Endothelial cell of umbilical vein (primary cell): ENCODE results near the gene TMIE.

Experiments used
- CTCF ChIP-seq, 2 donors: IDR thresholded peaks; 1 replicate in 1 of 2; 2 replicates in 1 of 2; pipeline ENCODE4 v1.5.1; 2011; ENCODE audit warnings: low read length in 2 of 2, mild to moderate bottlenecking in 2 of 2, moderate library complexity in 2 of 2, control low read depth in 1 of 2, inconsistent platforms in 1 of 2, low read depth in 1 of 2; ENCODE audit not compliant: insufficient read depth in 1 of 2; ENCODE audit errors: extremely low read depth in 1 of 2
- EZH2 ChIP-seq: IDR thresholded peaks from 2 replicates; pipeline ENCODE4 v1.6.1; 2012; ENCODE audit warnings: borderline replicate concordance, low read depth, mild to moderate bottlenecking, moderate library complexity, low read length, inconsistent platforms; ENCODE audit not compliant: severe bottlenecking
- FOS ChIP-seq: IDR thresholded peaks from 2 replicates; pipeline ENCODE4 v1.6.1; 2011; ENCODE audit warnings: mild to moderate bottlenecking, low read length, moderate library complexity, borderline replicate concordance; ENCODE audit not compliant: insufficient read depth
- GATA2 ChIP-seq: IDR thresholded peaks from 2 replicates; pipeline ENCODE4 v1.7.0; 2011; ENCODE audit warnings: low read depth, mild to moderate bottlenecking, moderate library complexity, mixed read lengths, low read length; ENCODE audit not compliant: insufficient read length, insufficient read depth
- JUN ChIP-seq: IDR thresholded peaks from 2 replicates; pipeline ENCODE4 v1.6.1; 2011; ENCODE audit warnings: borderline replicate concordance, low read depth; ENCODE audit not compliant: insufficient read length, insufficient read depth
- MAX ChIP-seq: IDR thresholded peaks from 2 replicates; pipeline ENCODE4 v1.6.1; 2011; ENCODE audit not compliant: insufficient read depth, insufficient read length
- MYC ChIP-seq: IDR thresholded peaks from one replicate; pipeline ENCODE4 v1.6.1; 2011; ENCODE audit warnings: mild to moderate bottlenecking, low read depth, low read length
- POLR2A ChIP-seq: IDR thresholded peaks from 2 replicates; pipeline ENCODE4 v1.6.1; 2012; ENCODE audit warnings: low read depth, mild to moderate bottlenecking, control low read depth, low read length
- POLR2AphosphoS5 ChIP-seq: IDR thresholded peaks from 2 replicates; pipeline ENCODE4 v1.6.1; 2012; ENCODE audit warnings: low read depth, mild to moderate bottlenecking, control low read depth, low read length, moderate library complexity; ENCODE audit not compliant: insufficient read depth

- TF ChIP-seq MAX (no peak), CTCF (IDR thresholded peaks at IDR 0.05; ENCODE audit: extremely low read depth in 1 of 2, insufficient read depth in 1 of 2, low read depth in 1 of 2, low read length in 2 of 2) (no peak), POLR2AphosphoS5 (no peak), MYC (no peak), JUN (no peak), POLR2A (no peak), EZH2 (no peak), GATA2 (no peak), FOS (no peak)
Observed at GRCh38 chr3:46759239-46760167, 58.3 kb downstream of the TMIE start.
